H1 (cell line): ENCODE measurements around the gene CD81. TPM values are rescaled to one million over a fixed set of nuclear protein-coding genes. Genes with fewer than 3 reads are reported as not detected.

ENCODE experiments used
- CTCF ChIA-PET: fragments of 300-600 bp; sonication (Branson Sonifier 250); formaldehyde crosslinking; loops from one replicate; lab custom pipeline; 2021; ENCODE audit not compliant: partially characterized antibody; lab: Charles Lee
- POLR2A ChIA-PET: fragments of 300-600 bp; sonication (Branson Sonifier 250); formaldehyde crosslinking; loops from one replicate; lab custom pipeline; 2021; ENCODE audit warnings: inconsistent platforms; ENCODE audit not compliant: partially characterized antibody; lab: Charles Lee
- DNase-seq, 2 experiments: peaks; one replicate each; pipeline versions ENCODE4 v3.0.0 to v3.0.0-alpha.2; 2010 to 2022; ENCODE audit warnings: low spot score in 2 of 2, low read depth in 1 of 2, mixed read lengths in 1 of 2
- FAIRE-seq: peaks from 2 replicates; lab custom pipeline; 2011; peaks lifted over from hg19 to GRCh38; lab: Jason Lieb, UNC
- H2AFZ ChIP-seq: 2 replicates; pipeline ENCODE4 v1.8.1; 2012; ENCODE audit warnings: low read length, inconsistent platforms
- H2AK5ac ChIP-seq: 2 replicates; pipeline ENCODE4 v1.6.1; 2013; ENCODE audit warnings: low read depth, low read length
- H2BK120ac ChIP-seq: replicated peaks from 2 replicates; pipeline ENCODE3; 2013; ENCODE audit warnings: low read depth, low read length, inconsistent platforms
- H2BK12ac ChIP-seq: 2 replicates; pipeline ENCODE4 v1.6.1; 2013; ENCODE audit warnings: low read depth, low read length
- H2BK15ac ChIP-seq: 2 replicates; pipeline ENCODE4 v1.6.1; 2013; ENCODE audit warnings: low read length
- H2BK20ac ChIP-seq: 2 replicates; pipeline ENCODE4 v1.6.1; 2013; ENCODE audit warnings: low read length
- H2BK5ac ChIP-seq: 2 replicates; pipeline ENCODE4 v1.6.1; 2013; ENCODE audit warnings: low read depth, low read length
- H3K14ac ChIP-seq: 2 replicates; pipeline ENCODE4 v1.6.1; 2013; ENCODE audit warnings: inconsistent platforms; ENCODE audit not compliant: insufficient read length
- H3K18ac ChIP-seq: 2 replicates; pipeline ENCODE4 v1.6.1; 2013; ENCODE audit warnings: low read length; ENCODE audit errors: extremely low read depth
- H3K23ac ChIP-seq: 2 replicates; pipeline ENCODE4 v1.6.1; 2013; ENCODE audit warnings: inconsistent platforms; ENCODE audit not compliant: insufficient read length
- H3K23me2 ChIP-seq: 2 replicates; pipeline ENCODE4 v1.6.1; 2013; ENCODE audit warnings: low read depth, low read length
- H3K27ac ChIP-seq: 2 replicates; pipeline ENCODE4 v1.6.1; 2011; ENCODE audit warnings: low read depth, low read length, inconsistent platforms
- H3K27me3 ChIP-seq, 4 experiments: replicated peaks in 1 of 4; 1 replicate in 1 of 4; 2 replicates in 3 of 4; pipeline versions ENCODE4 v1.6.1 to v1.8.1; 2011 to 2013; ENCODE audit warnings: low read length in 3 of 4, mild to moderate bottlenecking in 3 of 4, inconsistent platforms in 2 of 4, mixed read lengths in 2 of 4, moderate library complexity in 1 of 4; ENCODE audit not compliant: control insufficient read depth in 3 of 4, insufficient read depth in 3 of 4; ENCODE audit errors: extremely low read depth in 1 of 4
- H3K36me3 ChIP-seq, 4 experiments: 2 replicates each; pipeline versions ENCODE4 v1.6.1 to v1.8.1; 2011 to 2013; ENCODE audit warnings: mild to moderate bottlenecking in 4 of 4, low read length in 3 of 4, moderate library complexity in 2 of 4, control low read depth in 1 of 4, inconsistent platforms in 1 of 4; ENCODE audit not compliant: insufficient read depth in 4 of 4, control insufficient read depth in 2 of 4
- H3K4ac ChIP-seq: replicated peaks from 2 replicates; pipeline ENCODE3; 2013; ENCODE audit warnings: low read length, low read depth, mixed read lengths, inconsistent platforms; ENCODE audit not compliant: insufficient read length
- H3K4me1 ChIP-seq, 4 experiments: replicated peaks in 1 of 4; 1 replicate in 1 of 4; 2 replicates in 3 of 4; pipeline versions ENCODE4 v1.6.1 to v1.8.1; 2011 to 2013; ENCODE audit warnings: low read length in 3 of 4, inconsistent platforms in 2 of 4, mixed read lengths in 1 of 4; ENCODE audit not compliant: insufficient read depth in 4 of 4, control insufficient read depth in 3 of 4
- H3K4me2 ChIP-seq, 2 experiments: 2 replicates each; pipeline versions ENCODE4 v1.6.1 to v1.8.1; 2011 to 2013; ENCODE audit warnings: low read depth in 2 of 2, low read length in 2 of 2, control low read depth in 1 of 2, inconsistent platforms in 1 of 2, mild to moderate bottlenecking in 1 of 2; ENCODE audit not compliant: insufficient read depth in 1 of 2
- H3K4me3 ChIP-seq, 4 experiments: fragments of 200-600, 300-600 bp in 1 of 4; sonication (generic), shearing (Covaris generic), sonication (Bioruptor Twin) in 1 of 4; 2 replicates each; pipeline versions ENCODE4 v1.5.1 to v1.8.1; 2011 to 2016; ENCODE audit warnings: low read length in 4 of 4, low read depth in 3 of 4, control low read depth in 2 of 4, inconsistent platforms in 2 of 4, mild to moderate bottlenecking in 2 of 4, mixed read lengths in 1 of 4, moderate library complexity in 1 of 4; ENCODE audit not compliant: insufficient read depth in 2 of 4; ENCODE audit errors: extremely low read depth in 1 of 4
- H3K56ac ChIP-seq: replicated peaks from 2 replicates; pipeline ENCODE3; 2013; ENCODE audit warnings: low read depth, mild to moderate bottlenecking, mixed read lengths, low read length, inconsistent platforms; ENCODE audit not compliant: insufficient read length
- H3K79me1 ChIP-seq: 2 replicates; pipeline ENCODE4 v1.6.1; 2013; ENCODE audit warnings: low read depth, low read length, control low read depth
- H3K79me2 ChIP-seq, 2 experiments: 2 replicates each; pipeline versions ENCODE4 v1.6.1 to v1.8.1; 2012 to 2013; ENCODE audit warnings: low read length in 2 of 2, mild to moderate bottlenecking in 2 of 2, inconsistent platforms in 1 of 2; ENCODE audit not compliant: insufficient read depth in 2 of 2, control insufficient read depth in 1 of 2
- H3K9ac ChIP-seq, 4 experiments: replicated peaks in 1 of 4; 1 replicate in 1 of 4; 2 replicates in 3 of 4; pipeline versions ENCODE4 v1.6.1 to v1.8.1; 2011 to 2013; ENCODE audit warnings: low read depth in 3 of 4, low read length in 3 of 4, control low read depth in 2 of 4, mild to moderate bottlenecking in 2 of 4, moderate library complexity in 2 of 4, inconsistent platforms in 1 of 4; ENCODE audit errors: extremely low read depth in 1 of 4
- H3K9me3 ChIP-seq, 2 experiments: 2 replicates each; pipeline versions ENCODE4 v1.6.1 to v1.8.1; 2012 to 2013; ENCODE audit warnings: mild to moderate bottlenecking in 2 of 2, moderate library complexity in 2 of 2, control low read depth in 1 of 2, inconsistent platforms in 1 of 2, low read depth in 1 of 2, low read length in 1 of 2, mixed read lengths in 1 of 2; ENCODE audit not compliant: insufficient read depth in 2 of 2
- H4K20me1 ChIP-seq, 2 experiments: replicated peaks in 1 of 2; 2 replicates each; pipeline versions ENCODE3 to v1.8.1; 2011 to 2013; ENCODE audit warnings: inconsistent platforms in 2 of 2, low read length in 2 of 2, mild to moderate bottlenecking in 1 of 2; ENCODE audit not compliant: insufficient read depth in 2 of 2, control insufficient read depth in 1 of 2
- H4K5ac ChIP-seq: 2 replicates; pipeline ENCODE4 v1.6.1; 2013; ENCODE audit warnings: low read length, low read depth, mixed read lengths, inconsistent platforms; ENCODE audit not compliant: insufficient read length
- H4K8ac ChIP-seq: 2 replicates; pipeline ENCODE4 v1.8.0; 2013; ENCODE audit warnings: mild to moderate bottlenecking, moderate library complexity, low read length, inconsistent platforms; ENCODE audit not compliant: insufficient read depth; ENCODE audit errors: extremely low read depth
- H4K91ac ChIP-seq: replicated peaks from 2 replicates; pipeline ENCODE3; 2013; ENCODE audit warnings: low read length, mixed read lengths, inconsistent platforms; ENCODE audit not compliant: insufficient read length
- BCL11A ChIP-seq, 2 experiments: IDR thresholded peaks; one replicate each; pipeline ENCODE4 v1.6.1; 2011; ENCODE audit warnings: low read depth in 2 of 2, low read length in 2 of 2, mild to moderate bottlenecking in 2 of 2
- CHD1 ChIP-seq: IDR thresholded peaks from 2 replicates; pipeline ENCODE4 v1.6.1; 2012; ENCODE audit warnings: low read depth, low read length, improper control_type of control experiment
- FOSL1 ChIP-seq: IDR thresholded peaks from 2 replicates; pipeline ENCODE4 v1.6.1; 2011; ENCODE audit warnings: mild to moderate bottlenecking, low read depth, low read length, moderate library complexity; ENCODE audit not compliant: insufficient read depth
- HDAC6 ChIP-seq: IDR thresholded peaks from one replicate; pipeline ENCODE4 v1.7.1; 2012; ENCODE audit warnings: low read depth, mild to moderate bottlenecking, inconsistent platforms, low read length, moderate library complexity
- KDM5A ChIP-seq: fragments of 200-600 bp; IDR thresholded peaks from 2 replicates; pipeline ENCODE4 v1.7.1; 2012; ENCODE audit warnings: mild to moderate bottlenecking, low read length, inconsistent platforms, mixed read lengths
- TBP ChIP-seq: IDR thresholded peaks from 2 replicates; pipeline ENCODE4 v1.6.1; 2011; ENCODE audit warnings: low read depth, low read length, improper control_type of control experiment
- WGBS, 2 experiments: shearing (Covaris generic) in 1 of 2; methylation state at CpG; one replicate each; pipeline versions ENCODE4 v1.1.6 to v1.1.7; 2013 to 2015; ENCODE audit warnings: low lambda C conversion rate in 2 of 2, mixed read lengths in 2 of 2, inconsistent platforms in 1 of 2, low coverage in 1 of 2, missing lambda C conversion rate in 1 of 2; ENCODE audit not compliant: insufficient replicate concordance in 2 of 2, insufficient coverage in 1 of 2, insufficient read length in 1 of 2; ENCODE audit errors: extremely low coverage in 1 of 2, missing lambda C conversion rate in 1 of 2; 5-methylcytosine and 5-hydroxymethylcytosine counted together
- polyA plus RNA-seq, 7 experiments: library from polyadenylated mRNA; depleted of rRNA in 3 of 7; stranded (reverse) in 5 of 7; unstranded in 2 of 7; fragments of >200 nt in 5 of 7; fragments of 200-250 nt in 2 of 7; gene quantifications; 1 replicate in 5 of 7; 2 replicates in 1 of 7; 4 replicates in 1 of 7; pipeline versions ENCODE4 v1.2.1 to v1.2.3, GENCODE V29; 2011 to 2013; ENCODE audit warnings: missing spikeins in 2 of 7, mixed read lengths in 2 of 7
- total RNA-seq: library from RNA; stranded (reverse); fragmentation: NEBNext Ultra II Directional; extraction: Animal tissue kit (Norgen Biotek cat#: 25700); gene quantifications from 2 replicates; pipeline ENCODE4 v1.2.1, GENCODE V29; 2021
- TF ChIP-seq, protein P1 (sequence below): IDR thresholded peaks from 2 replicates; pipeline ENCODE4 v1.6.1; 2012; ENCODE audit warnings: inconsistent platforms

Gene CD81
- total and polyA plus RNA-seq, 2 of the 8 experiments (the other 6 are each of a cell fraction or from before 2014, with no cell fraction given), result 238 to 309 TPM

DNA sequence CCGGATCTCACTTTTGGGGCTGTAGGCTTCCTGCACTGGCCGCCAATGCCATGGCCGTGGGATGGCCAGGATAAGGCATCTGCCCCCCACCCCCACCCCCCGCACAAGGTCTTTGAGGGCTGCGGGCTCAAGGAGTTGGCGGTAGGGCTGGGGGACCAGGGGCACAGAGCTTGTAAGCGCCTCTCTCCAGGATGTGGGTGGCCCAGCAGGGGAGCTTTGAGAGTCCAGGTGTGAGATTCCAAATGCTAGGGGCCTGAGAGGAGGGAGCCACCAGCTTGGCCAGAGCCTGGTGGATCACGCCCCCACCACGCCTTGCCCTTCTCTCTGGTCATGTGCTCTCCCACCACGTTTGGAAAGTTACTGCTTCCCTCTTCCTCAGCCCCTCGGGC, 5.0 kb downstream of the CD81 start:
- Histone ChIP-seq H3K4ac (no peak overlapping the region), H3K4me2 (no peak overlapping the region), H3K9me3 (no peaks in the 10 kb centered on the region), H3K14ac (no peak overlapping the region), H2BK15ac (no peak overlapping the region), H3K4me1 (peaks cover 0 to 14% (median 4%) of the 10 kb centered on the region in 4 experiments; a peak in 5 of 7 replicates), H3K36me3 (0 out of 8 replicates have a peak, but pooled peaks cover 0 to 4% (median 0%) of the 10 kb centered on the region in 4 experiments), H2BK12ac (no peak overlapping the region), H2AFZ (no peak overlapping the region), H4K20me1 (peaks cover 43 to 69% of the 10 kb centered on the region in 2 experiments), H4K8ac (peak overlapping the region; percentile 75; the same call in 1 of the 2 replicates), H3K4me3 (no peak overlapping the region), H3K27ac (no peak overlapping the region), H3K23me2 (peaks cover 8% of the 10 kb centered on the region; the same call in 1 of the 2 replicates), H3K79me1 (peaks cover 34% of the 10 kb centered on the region), H3K56ac (no peak overlapping the region), H3K23ac (no peak overlapping the region), H2BK120ac (no peak overlapping the region), H4K5ac (no peak overlapping the region), H3K18ac (no peak overlapping the region), H3K9ac (no peak overlapping the region), H2BK5ac (no peak overlapping the region), H2AK5ac (no peak overlapping the region), H2BK20ac (no peak overlapping the region), H3K27me3 (no peaks in the 10 kb centered on the region), H4K91ac (no peak overlapping the region), H3K79me2 (peaks cover 34 to 87% of the 10 kb centered on the region in 2 experiments; a peak in 3 of 4 replicates)
- DNase-seq, result no peak
- no peak for FAIRE-seq
- TF ChIP-seq TBP, result no peak
- no peak for TF ChIP-seq CHD1
- no peak for TF ChIP-seq KDM5A
- TF ChIP-seq HDAC6, result no peak
- TF ChIP-seq BCL11A (IDR thresholded peaks at IDR 0.05; ENCODE audit: low read depth in 2 of 2, low read length in 2 of 2), result no peak
- TF ChIP-seq, protein P1, sequence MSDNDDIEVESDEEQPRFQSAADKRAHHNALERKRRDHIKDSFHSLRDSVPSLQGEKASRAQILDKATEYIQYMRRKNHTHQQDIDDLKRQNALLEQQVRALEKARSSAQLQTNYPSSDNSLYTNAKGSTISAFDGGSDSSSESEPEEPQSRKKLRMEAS, result no peak
- no peak for TF ChIP-seq FOSL1
- WGBS, 2 experiments, result 95% methylated on average over 9 of the region's 11 CpGs; no CpG with 5 or more reads in 1 of the 2 experiments
- CTCF ChIA-PET, result interaction anchor here (0.8 to 7.5 kb wide), 10 partner anchors 8 to 558 kb away, joined by 3 to 43 read pairs (median 3); partner anchors contain the start of gene TSSC4
- POLR2A ChIA-PET, result interaction anchor here (1.1 to 1.7 kb wide), 5 partner anchors 10 to 44 kb away, joined by 3 to 7 read pairs (median 4); partner anchors contain the start of gene TSSC4
